Right lobe of liver (tissue), 4 donors: ENCODE measurements around the gene UBE2R2.
"Not testable (repeated sequence)": the region's sequence is repeated elsewhere in the genome, so short reads cannot be mapped to it uniquely, and the experiment has no call there.

Experiments
- POLR2A ChIP-seq: fragments of 450-650 bp; IDR thresholded peaks from one replicate; pipeline ENCODE4 v1.6.1; 2017; ENCODE audit warnings: antibody characterized with exemption, mild to moderate bottlenecking
- TF ChIP-seq, protein P1 (sequence below), 4 donors: fragments of 200-600 bp in 3 of 4; fragments of 450-650 bp in 1 of 4; IDR thresholded peaks; one replicate each; pipeline versions ENCODE4 v1.5.1 to v1.8.0; 2016 to 2022; ENCODE audit warnings: antibody characterized with exemption in 4 of 4, mild to moderate bottlenecking in 2 of 4
- donor health status: DM: no; HTN: no; CAD: no.
- donor health status: DM: no; HTN: no; CAD: no.
- donor health status: DM: no; HTN: yes; CAD: no.

DNA sequence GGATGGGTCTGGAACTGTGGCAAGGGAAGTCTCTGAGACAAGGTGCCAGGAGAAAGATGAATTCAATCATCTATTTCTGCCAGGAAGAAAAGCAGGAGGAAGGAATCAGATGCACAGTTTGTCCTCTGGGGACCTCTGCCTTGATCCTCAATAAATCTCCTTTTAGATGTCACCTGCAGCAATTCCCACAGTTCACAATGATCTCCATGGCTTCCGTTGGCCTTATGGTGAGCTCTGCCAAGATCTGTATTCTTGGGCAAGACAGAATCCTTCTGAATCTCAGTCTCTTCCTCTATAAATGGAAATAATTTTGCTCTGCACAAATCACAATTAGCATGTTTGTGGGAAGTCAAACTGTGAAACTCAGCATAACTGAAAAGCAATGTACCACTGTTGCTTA lies 23.5 kb upstream of the UBE2R2 start:
- TF ChIP-seq, protein P1, sequence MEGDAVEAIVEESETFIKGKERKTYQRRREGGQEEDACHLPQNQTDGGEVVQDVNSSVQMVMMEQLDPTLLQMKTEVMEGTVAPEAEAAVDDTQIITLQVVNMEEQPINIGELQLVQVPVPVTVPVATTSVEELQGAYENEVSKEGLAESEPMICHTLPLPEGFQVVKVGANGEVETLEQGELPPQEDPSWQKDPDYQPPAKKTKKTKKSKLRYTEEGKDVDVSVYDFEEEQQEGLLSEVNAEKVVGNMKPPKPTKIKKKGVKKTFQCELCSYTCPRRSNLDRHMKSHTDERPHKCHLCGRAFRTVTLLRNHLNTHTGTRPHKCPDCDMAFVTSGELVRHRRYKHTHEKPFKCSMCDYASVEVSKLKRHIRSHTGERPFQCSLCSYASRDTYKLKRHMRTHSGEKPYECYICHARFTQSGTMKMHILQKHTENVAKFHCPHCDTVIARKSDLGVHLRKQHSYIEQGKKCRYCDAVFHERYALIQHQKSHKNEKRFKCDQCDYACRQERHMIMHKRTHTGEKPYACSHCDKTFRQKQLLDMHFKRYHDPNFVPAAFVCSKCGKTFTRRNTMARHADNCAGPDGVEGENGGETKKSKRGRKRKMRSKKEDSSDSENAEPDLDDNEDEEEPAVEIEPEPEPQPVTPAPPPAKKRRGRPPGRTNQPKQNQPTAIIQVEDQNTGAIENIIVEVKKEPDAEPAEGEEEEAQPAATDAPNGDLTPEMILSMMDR (IDR thresholded peaks at IDR 0.05), result not testable (repeated sequence)
- TF ChIP-seq POLR2A, result not testable (repeated sequence)
